Calu3 (cell line): Measurements from ENCODE around the gene CFAP92. TPM values are rescaled to one million over a fixed set of nuclear protein-coding genes. Genes with fewer than 3 reads are reported as not detected.
A peak's percentile ranks its signal among the peaks of the same experiment; 100 is the strongest.

Source experiments
- BruUV-seq: library from RNA; stranded (reverse); fragments of 400-500 nt; replicated peaks from 2 replicates; lab custom pipeline; 2021; lab: Mats Ljungman, UMichigan
- CTCF ChIA-PET: fragments of 300-600 bp; sonication (Branson Sonifier 250); formaldehyde crosslinking; loops from one replicate; lab custom pipeline; 2022; ENCODE audit warnings: antibody characterized with exemption; lab: Charles Lee
- DNase-seq: peaks from one replicate; pipeline ENCODE4 v3.0.0; 2022
- H3K27ac Mint-ChIP-seq: one replicate; pipeline ENCODE4 v1.8.0; 2022; ENCODE audit warnings: mixed read lengths; ENCODE audit not compliant: unreplicated experiment
- H3K27me3 Mint-ChIP-seq: one replicate; pipeline ENCODE4 v1.8.0; 2022; ENCODE audit warnings: mixed read lengths; ENCODE audit not compliant: unreplicated experiment
- H3K36me3 Mint-ChIP-seq: one replicate; pipeline ENCODE4 v1.8.0; 2022; ENCODE audit warnings: mild to moderate bottlenecking, moderate library complexity, mixed read lengths; ENCODE audit not compliant: insufficient read depth, unreplicated experiment
- H3K4me1 Mint-ChIP-seq: one replicate; pipeline ENCODE4 v1.8.0; 2022; ENCODE audit warnings: mild to moderate bottlenecking, low read depth, mixed read lengths; ENCODE audit not compliant: unreplicated experiment
- H3K4me3 Mint-ChIP-seq: one replicate; pipeline ENCODE4 v1.8.0; 2022; ENCODE audit warnings: mild to moderate bottlenecking, low read depth, moderate library complexity, mixed read lengths; ENCODE audit not compliant: unreplicated experiment
- H3K9me3 Mint-ChIP-seq: one replicate; pipeline ENCODE4 v1.8.0; 2022; ENCODE audit warnings: low read depth, mixed read lengths; ENCODE audit not compliant: unreplicated experiment
- CTCF ChIP-seq: fragments of 200-600 bp; IDR thresholded peaks from one replicate; pipeline ENCODE4 v1.8.0; 2022; ENCODE audit warnings: antibody characterized with exemption; ENCODE audit not compliant: unreplicated experiment
- intact Hi-C: fragments of 100-400 bp; cut with micrococcal nuclease; formaldehyde crosslinking; loops from one replicate; pipeline ENCODE4 v1.10.0; 2022; ENCODE audit not compliant: unreplicated experiment
- total RNA-seq: library from RNA; stranded (reverse); gene quantifications from 2 replicates; pipeline ENCODE4 v1.2.3, GENCODE V29; 2022

The CFAP92 gene
- total RNA-seq, 1 experiment from 2014 or later = 0.92 TPM

DNA sequence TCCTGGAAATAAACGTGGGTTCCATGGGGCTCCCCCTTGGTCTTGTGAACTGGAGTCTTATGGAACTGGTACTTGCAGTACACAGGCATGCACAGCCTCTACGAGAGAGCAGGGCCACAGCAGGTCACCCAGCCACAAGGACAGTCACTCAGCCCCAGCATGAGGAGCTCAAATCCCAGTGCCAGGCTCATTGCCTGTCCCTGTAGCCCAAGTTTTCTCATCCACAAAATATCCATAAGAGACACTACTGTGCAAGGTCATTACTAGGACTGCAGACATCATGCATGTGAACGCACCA, 48.0 kb downstream of the CFAP92 start:
- DNase-seq = no peak
- H3K27ac Mint-ChIP-seq = no peak overlapping the region
- CTCF ChIA-PET = interaction anchor here (0.6 kb wide), 1 partner anchor 29 kb away, joined by 3 read pairs; no protein-coding TSS in a partner anchor
- peaks cover 13% of the 10 kb centered on the region for H3K4me1 Mint-ChIP-seq
- intact Hi-C loops = no loop called here
- no TSS peak for BruUV-seq
- no peak for TF ChIP-seq CTCF
- H3K27me3 Mint-ChIP-seq = peaks cover 13% of the 10 kb centered on the region
- no peak overlapping the region for H3K4me3 Mint-ChIP-seq
- H3K36me3 Mint-ChIP-seq = no peaks in the 10 kb centered on the region
- H3K9me3 Mint-ChIP-seq = no peaks in the 10 kb centered on the region

DNA sequence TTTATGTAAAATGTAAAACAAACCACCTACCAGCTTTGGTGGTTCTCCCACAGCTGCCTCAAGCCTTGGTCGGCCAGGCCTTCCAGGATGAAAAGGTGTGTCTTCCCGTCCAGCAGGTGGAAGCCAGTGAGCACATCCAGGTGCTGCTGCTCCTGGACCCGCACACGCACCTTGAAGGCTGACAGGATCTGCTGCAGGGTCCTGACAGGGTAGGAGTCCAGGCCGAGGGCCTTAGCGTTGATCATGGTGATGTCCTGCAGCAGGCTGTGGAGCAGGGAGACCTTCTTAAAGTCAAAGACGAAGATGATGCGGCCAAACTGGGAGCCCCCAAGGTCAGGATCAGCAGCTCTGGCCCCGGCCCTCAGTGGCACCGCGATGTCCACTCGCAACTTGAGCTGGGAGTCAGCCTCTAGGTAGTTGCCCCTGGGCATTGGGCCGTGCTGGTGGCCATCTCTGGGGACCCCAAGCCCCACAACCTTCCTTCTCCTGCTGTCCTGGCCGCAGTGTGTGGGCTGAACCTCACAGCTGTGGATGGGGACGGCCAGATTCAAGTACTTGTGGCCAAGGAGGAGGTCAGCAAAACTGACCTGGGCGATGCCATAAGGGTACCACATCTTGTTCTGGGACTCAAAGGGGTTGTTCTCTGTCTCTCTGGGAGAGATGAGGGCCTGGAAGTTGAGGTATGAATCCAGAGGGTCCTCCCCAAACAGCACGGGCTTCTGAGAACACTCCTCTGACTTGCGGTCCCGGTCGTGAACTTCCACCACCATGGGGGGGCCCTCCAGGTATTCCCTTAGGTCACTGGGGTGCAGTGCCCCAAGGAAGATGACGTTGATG, 48.6 kb downstream of the CFAP92 start:
- H3K27me3 Mint-ChIP-seq = peaks cover 7% of the 10 kb centered on the region
- peaks cover 13% of the 10 kb centered on the region for H3K4me1 Mint-ChIP-seq
- H3K36me3 Mint-ChIP-seq = no peaks in the 10 kb centered on the region
- H3K27ac Mint-ChIP-seq = no peak overlapping the region
- intact Hi-C loops = no loop called here
- H3K9me3 Mint-ChIP-seq = no peaks in the 10 kb centered on the region
- CTCF ChIA-PET = interaction anchor here (0.6 kb wide), 1 partner anchor 29 kb away, joined by 3 read pairs; no protein-coding TSS in a partner anchor
- no TSS peak for BruUV-seq
- no peak for DNase-seq
- H3K4me3 Mint-ChIP-seq = no peak overlapping the region
- TF ChIP-seq CTCF = no peak

GRCh38 chr3:128942161-128942952, 51.5 kb downstream of the CFAP92 start:
- CTCF ChIA-PET = interaction anchor here (0.6 to 0.7 kb wide), 4 partner anchors 31 to 467 kb away, joined by 3 to 6 read pairs (median 4); no protein-coding TSS in a partner anchor
- Mint-ChIP-seq H3K4me1 (peaks cover 13% of the 10 kb centered on the region), H3K27ac (no peak overlapping the region), H3K36me3 (no peaks in the 10 kb centered on the region), H3K9me3 (no peaks in the 10 kb centered on the region), H3K4me3 (no peak overlapping the region), H3K27me3 (no peaks in the 10 kb centered on the region)
- DNase-seq = peak; percentile 84
- TF ChIP-seq CTCF = no peak
- no TSS peak for BruUV-seq
- intact Hi-C loops = no loop called here

- Mint-ChIP-seq H3K27me3 (peaks cover 4% of the 10 kb centered on the region), H3K27ac (no peak overlapping the region), H3K36me3 (no peaks in the 10 kb centered on the region), H3K9me3 (no peaks in the 10 kb centered on the region), H3K4me3 (no peak overlapping the region), H3K4me1 (peaks cover 13% of the 10 kb centered on the region)
- intact Hi-C loops = no loop called here
- CTCF ChIA-PET = no interaction called here
- no peak for DNase-seq
- no peak for TF ChIP-seq CTCF
- BruUV-seq = no TSS peak
Observed at GRCh38 chr3:128940252-128940651, 53.6 kb downstream of the CFAP92 start.
